NCI-H2196 treated with DMSO at 0.1 percent for 48 hours (cell line): ENCODE measurements around the gene CLTRN.
A peak's percentile ranks its signal among the peaks of the same experiment; 100 is the strongest.
"Not testable (repeated sequence)": the region's sequence is repeated elsewhere in the genome, so short reads cannot be mapped to it uniquely, and the experiment has no call there.

Experiments used
- DNase-seq: peaks from one replicate; lab custom pipeline; 2025; ENCODE audit not compliant: unreplicated experiment; lab: John Stamatoyannopoulos, UW

CLTRN gene, protein sequence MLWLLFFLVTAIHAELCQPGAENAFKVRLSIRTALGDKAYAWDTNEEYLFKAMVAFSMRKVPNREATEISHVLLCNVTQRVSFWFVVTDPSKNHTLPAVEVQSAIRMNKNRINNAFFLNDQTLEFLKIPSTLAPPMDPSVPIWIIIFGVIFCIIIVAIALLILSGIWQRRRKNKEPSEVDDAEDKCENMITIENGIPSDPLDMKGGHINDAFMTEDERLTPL

DNA sequence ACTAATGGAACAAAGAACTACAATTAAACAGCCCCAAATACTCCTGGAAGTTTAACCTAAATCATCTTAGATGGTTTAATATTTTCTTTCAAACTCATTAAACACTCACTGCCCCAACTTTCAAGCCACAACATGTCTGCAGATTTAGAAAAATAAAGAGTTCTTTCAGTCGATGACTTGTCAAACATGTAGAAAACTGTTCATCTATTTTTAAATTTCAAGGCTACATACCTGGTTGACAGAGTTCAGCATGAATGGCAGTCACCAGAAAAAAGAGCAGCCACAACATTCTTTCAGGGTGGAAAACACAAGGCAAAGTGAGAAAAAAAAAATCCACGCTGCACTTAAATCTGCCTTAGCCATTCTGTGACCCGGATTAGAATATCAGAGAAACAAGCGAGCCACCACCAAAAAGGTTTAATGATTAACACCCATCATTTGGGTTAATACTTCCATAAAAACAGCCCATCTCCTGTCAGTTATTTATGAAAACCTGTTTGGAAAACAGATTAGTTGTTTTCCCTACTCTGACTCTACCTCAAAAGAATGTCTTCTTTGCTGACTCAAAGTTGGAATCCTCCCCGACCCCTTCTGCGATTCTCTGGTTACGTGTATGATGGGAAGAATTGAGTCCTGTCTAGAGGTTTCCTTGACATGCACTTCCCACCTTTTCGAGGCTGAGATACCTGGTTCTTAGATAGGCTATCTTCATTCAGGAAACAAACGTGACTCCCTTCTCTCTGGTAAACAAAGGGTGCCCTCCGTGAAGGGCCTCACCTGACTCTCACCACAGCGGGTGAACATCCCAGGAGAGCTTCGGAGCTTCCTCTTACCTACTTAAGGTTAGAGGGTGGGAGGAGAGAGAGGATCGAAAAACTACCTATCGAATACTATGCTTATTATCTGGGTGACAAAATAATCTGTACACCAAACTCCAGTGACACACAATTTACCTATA, at the start of gene CLTRN:
CLTRN (minus strand) TSS at position 319 of the 958 bp plus-strand sequence; CDS start at position 289, 30 bp downstream.
- no peak for DNase-seq

DNA sequence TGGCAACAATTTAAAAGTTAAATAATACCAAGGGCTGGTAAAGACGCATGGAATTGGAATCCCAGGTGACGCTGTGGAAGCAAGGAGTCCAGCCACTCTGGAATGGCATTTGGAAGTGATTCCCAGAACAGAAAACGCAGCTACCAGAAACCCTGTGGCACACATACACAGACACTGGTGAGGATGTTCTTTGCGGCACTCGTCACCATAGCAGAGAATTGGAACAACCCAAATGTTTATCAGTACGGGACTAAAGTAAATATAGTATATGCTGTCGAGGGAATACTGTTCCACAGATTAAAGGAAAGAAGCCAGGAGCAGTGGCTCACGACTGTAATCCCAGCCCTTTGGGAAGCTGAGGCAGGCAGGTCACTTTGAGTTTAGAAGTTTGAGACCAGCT, 39.7 kb upstream of the CLTRN start:
- not testable (repeated sequence) for DNase-seq

DNA sequence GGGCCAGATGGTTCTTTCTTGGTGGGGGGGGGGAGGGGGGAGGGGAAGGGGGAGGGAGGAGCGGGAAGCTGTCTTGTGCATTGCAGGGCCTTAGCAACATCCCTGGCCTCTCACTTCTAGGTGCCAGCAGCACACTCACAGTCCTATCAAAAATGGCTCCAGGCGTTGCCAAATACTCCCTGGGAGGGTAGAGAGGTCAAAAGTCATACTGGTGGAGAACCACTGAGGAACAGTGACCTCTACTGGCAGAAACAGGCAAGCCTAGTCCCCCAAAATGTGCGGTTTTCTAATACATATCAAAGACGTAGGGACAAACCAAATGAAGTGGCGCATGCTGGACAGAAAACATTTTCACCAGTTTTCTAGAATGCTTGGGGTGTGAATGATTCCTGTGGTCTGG, 39.2 kb upstream of the CLTRN start:
- not testable (repeated sequence) for DNase-seq

DNA sequence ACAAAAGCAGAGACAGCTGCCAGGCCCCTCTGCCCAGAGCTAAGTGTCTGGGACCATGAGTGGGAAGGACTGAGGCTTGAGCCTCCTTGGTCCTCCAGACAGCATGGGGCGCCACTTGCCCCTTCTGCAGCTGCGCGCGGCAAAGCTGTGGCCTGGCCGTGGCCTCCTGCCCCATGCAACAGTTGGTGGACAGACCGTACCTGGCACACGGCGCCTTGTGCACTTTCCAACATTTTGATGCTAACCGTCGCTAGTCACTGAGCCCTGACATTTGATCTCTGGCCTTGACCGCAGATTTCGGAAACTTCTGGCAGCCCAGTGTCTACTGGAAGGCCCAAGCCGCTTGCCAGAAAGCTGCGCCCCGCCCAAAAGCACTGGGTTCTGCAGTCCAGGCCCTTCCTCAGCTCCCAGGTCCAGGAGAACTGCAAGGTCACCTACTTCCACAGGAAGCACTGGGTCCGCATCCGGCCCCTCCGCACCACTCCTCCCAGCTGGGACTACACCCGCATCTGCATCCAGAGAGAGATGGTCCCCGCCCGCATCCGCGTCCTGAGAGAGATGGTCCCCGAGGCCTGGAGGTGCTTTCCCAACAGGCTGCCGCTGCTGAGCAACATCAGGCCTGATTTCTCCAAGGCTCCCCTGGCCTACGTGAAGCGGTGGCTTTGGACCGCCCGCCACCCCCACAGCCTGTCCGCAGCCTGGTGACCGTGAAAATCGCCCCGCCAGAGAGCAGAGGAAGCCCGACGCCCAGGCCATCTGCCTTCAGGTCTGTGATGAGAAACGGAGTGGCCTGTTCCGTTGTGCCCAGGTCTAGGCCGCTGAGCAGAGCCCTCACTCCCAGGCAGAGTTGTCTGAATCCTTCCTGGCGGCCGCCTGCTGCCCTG, 38.1 kb upstream of the CLTRN start:
- no peak for DNase-seq

DNA sequence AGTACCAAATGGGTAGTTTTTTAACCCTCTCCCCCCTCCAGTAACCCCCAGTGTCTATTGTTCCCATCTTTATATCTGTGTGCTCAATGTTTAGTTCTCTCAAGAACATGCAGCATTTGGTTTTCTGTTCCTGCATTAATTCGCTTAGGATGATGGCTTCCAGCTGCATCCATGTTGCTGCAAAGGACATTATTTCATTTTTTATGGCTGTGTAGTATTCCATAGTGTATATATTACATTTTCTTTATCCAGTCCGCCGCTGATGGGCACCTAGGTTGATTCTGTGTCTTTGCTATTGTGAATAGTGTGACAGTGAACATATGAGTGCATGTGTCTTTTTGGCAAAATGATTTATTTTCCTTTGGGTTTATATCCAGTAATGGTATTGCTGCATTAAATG, 31.9 kb upstream of the CLTRN start:
- DNase-seq = no peak

DNA sequence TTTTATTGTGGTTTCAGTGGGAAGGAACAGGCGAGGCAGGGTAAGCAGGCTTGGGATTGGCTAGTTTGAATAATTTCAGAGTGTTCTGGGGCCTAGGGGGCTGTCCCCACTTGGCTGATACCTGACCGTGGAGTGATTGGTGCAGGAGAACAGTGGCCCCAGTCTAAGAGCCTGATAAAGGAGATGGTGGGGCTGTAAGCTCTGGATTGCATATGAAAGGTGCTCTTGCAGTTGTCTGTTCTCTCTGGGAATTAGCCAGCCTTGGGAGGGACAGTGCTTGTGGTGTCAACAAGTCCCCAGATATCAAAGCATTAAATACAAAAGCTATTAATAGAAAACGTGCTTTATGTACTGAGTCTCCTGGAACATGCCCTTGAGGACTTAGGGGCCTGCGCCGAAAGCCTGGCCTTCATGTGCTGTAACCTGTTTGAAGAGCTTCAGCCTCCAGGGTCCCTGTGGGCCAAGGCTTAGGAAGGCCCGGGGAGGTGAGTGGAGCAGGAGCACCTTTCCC, 30.4 kb upstream of the CLTRN start:
- no peak for DNase-seq

DNA sequence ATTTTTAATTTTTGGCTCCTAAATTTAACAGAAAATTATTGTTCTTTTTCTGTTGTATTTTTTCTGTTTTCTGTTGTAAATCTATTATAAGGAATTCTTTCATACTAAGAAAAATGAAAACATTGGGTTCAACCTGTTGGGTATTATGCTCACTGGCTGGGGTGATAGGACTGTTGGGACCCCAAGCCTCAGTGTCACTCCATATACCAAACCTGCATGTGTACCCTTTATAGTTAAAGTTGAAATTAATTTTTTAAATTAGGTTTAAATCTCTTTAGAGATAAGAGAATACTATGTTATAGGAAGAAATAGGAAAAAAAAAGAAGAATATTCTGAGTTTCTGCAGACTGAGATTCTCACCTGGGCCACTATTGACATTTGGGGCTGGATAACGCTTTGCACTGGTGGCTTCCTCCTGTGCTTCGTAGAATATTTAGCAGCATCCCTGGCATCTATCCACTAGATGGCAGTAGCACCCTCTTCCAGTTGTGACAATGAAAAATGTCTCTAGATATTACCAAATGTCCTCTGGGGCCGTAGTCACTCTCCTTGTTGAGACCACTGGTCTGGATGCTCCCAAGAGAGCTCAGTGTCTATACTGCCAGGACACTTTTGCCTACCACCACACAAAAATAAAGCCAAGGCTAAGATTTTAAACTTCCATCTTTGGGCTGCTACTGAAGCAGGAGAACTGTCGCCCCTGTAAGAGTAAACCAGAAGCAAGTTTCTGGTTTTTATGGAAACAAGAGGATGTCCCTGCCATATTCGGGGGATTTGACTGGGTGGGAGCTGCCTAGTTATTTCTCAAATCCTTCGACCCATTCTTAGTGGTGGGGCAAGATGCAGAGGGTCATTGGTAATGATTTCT, 22.4 kb upstream of the CLTRN start:
- DNase-seq = no peak

DNA sequence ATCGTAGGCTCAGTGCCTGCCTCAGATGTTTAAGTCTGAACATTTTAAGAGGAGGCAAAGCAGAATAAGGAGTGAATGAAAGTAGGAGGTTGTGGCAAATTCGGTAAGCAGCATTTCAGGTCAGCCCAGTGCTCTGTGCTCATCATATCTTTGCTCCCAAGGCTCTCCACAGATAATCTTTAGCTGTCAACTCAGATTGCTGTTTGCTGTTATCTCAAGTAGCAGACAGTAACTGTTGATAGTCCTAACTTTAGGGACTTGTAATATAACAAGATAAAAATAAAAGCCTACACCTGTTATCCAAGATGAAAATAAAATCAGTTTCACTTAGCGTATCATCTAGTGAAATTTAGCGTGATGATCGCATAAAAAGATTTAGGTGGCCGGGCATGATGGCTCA, 18.6 kb upstream of the CLTRN start:
- no peak for DNase-seq

DNA sequence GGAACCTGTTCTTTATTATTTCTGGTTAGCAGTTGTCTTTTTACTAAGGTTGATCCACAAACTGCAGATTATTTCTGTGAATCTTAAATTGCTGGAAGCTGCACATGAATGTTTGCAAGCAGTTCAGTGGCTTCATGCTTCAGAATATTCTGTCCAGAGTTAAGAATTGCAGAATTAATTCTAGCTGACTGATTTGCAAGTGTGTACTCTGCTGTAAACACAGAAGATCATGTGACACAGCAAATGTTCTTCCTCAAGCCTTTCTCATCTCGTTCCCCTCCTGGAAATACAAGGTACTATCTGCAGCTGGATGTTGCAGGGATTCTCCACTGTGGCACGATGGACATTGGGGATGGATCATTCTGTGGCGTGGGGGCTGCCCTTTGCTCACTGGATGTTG, 16.8 kb upstream of the CLTRN start:
- no peak for DNase-seq

DNA sequence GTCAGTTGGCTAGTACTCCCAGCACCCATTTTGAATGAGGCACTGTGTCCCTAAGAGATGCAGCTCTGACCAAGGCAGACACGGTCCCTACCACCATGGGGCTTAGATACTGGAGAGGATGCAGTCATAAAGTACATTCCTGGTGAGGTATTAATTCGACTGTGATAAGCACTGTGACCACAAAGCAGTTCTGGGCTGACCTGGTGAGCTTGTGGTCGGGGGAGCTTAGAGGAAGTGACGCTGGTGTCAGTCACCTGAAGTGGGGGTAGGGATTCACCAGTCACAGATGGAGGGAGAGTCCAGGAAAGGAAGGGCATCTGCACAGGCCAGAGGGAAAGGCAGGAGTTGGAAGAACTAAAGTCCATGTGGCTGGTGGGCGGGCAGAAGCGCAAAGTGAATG, 15.8 kb upstream of the CLTRN start:
- DNase-seq = no peak

DNA sequence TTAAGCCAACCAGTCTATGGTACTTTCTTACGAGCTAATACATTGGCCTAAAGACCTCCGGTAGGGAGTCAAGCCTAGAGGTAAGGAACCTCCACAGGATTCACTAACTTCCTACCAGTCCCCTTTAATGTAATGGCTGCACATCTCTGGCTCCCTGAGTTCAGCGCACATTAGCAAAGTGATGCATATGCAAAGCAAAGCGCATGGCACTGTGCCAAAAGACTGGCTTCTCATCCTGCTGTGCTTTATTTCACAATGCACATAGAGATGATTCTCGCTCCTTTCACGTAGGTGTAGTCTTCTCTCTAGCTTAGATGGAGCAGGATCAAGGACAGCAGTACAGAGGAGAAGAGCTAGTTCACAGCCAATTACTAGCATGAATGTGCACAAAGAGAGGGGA, 14.6 kb upstream of the CLTRN start:
- no peak for DNase-seq

DNA sequence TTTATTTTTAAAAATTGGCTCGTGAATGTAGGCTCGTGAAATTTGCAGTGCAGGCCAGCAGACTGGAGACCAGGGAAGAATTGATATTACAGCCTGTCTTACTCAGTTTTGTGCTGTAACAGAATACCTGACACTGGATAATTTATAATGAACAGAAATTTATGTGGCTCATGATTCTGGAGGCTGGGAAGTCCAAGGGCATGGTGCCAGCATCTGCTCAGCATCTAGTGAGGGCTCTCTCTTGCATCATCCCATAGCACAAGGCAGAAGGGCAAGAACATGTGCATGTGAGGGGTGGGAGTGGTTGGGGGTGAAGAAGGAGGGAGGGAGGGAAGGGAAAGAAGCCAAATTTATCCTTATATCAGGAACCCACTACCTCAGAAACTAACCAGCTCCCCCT, 13.7 kb upstream of the CLTRN start:
- no peak for DNase-seq

DNA sequence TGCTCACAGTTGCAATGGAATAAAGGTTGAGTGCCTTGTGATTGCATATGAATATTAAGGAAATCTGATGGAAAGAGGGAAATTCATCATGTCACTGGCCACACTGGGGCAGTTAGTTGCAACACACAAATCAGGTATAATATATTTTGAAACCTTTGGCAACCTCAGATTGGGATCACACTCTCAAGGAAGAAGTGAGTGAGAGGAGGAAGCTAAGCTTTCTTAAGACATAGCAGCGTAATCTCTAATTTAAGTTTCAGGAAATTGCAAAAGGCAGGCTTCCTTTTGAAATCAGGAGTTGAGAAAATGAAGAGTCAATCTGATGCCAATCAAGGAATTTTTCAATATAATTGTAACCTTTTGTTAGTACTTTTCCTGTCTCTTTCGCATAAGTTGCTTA, 12.3 kb upstream of the CLTRN start:
- no peak for DNase-seq

DNA sequence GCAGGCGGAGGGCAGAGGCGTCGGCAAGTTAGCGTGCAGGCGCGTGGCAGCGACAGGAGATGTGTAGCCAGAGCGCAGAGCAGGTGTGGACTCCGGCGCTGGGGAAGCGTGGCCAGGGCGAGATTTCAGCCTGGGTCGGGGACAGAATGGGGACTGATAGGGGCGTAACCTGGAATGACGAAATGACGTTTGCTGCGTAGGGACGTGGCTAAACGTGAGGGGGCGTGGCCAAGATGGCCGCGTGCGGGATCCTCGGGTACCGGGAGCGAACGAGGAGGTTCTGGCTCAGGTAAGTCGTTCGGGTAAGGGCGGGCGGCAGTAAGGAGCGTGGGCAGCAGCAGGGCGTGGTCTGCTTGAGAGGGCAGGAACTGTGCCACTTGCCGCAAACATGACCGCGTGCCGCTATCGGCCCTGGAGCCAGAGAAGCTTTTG, 10.9 kb upstream of the CLTRN start:
- peak; percentile 34 for DNase-seq

DNA sequence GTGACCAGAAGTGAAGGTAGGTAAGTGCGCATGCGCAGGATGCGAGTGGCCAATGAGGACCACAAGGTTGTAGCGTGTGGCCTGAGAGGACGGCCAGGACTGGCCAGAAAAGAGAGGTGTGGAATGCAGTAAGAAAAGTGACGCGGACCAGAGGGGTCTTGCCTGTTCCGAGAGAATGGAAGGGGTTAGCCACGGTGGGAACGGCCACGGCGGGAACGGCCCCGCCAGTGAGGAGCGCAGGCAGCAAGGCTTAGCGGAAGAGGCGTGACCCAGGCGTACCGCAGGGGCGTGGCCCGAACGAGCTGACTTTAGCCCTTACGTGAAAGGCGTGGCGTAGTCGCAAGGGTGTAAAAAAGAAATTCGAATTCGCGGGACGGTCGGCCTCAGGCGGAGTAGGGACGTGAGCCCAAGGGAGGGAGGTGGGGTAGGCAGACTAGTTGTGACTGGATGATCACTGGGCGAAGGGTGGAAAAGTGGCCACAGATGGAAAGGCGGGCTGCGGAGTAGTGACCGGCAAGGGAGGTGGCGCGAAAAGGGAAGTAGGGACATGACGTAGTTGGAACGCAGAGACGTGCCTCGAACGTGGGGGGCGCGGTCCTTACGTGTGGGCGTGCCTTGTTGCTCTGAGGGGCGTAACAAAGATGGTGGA, 10.4 kb upstream of the CLTRN start:
- DNase-seq = peak; percentile 85

DNA sequence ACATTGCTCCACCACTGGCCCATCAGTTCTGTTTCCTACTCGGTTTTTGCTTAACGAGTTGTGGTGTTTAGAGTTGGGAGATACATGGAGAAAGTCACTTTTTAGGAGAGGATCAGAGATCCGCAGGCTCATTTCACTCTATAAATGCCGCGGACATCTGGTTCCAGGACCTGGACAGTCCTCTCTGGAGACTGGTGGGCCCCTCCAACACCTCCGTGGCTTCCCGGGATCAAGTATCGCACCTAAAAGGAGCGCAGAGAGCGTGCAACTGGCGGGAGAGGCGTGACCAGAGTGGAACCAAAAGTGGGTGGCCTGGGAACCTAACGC, 9.9 kb upstream of the CLTRN start:
- DNase-seq = no peak

DNA sequence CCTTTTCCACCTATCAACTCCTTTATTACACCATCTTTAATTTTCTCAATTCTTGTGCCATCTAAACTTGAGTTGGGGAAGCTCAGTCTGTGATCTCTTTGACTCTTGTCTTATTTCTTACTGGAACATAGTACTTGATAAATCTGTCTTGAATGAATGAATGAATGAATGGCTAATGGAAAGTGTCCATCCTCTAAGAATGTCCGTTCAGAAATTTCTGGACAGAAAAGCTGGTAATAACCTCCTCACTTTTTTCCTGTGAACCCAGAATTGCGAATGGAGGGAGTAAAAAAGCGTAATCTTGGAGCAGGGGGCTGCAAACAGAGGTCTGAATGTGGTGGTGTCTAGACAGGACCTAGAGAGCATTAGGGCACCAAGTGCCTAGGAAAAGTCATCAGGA, 9.4 kb upstream of the CLTRN start:
- DNase-seq = no peak

DNA sequence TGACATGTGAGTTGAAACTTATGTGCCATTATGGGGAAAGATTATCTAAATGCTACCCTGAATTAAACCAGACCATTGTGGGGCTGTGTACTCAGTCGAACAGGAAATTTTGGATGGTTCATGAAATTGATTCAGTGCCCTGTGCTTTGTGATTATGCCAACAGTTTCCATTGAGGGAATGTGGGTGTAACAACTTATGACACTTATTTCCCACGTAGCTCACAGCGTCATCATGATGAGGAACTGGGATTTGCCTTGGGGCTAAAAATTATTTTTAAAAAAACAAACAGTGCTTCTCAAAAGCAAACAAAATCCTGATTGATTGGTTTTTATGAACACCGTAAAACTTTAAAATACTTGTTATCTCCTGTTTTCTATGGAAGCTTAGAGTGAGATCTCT, 8.3 kb upstream of the CLTRN start:
- no peak for DNase-seq

DNA sequence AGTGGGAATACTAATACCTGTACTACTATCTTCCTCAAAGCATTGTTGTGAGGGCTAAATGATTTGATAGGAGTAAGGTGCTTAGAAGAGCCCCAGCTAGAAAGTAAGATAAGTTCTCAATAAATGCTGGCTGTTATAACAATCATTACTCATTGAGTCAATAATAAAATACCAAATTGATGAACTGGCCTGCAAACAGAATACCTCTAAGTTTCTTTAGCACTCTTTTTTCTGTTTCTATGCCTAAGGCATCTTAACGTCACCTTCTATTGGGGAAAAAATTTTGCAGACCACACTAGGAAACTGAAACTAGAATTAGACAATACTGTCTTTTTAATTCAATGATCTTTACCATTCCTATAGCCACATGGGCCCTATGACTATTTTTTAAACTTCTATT, 1.2 kb downstream of the CLTRN start:
- no peak for DNase-seq

DNA sequence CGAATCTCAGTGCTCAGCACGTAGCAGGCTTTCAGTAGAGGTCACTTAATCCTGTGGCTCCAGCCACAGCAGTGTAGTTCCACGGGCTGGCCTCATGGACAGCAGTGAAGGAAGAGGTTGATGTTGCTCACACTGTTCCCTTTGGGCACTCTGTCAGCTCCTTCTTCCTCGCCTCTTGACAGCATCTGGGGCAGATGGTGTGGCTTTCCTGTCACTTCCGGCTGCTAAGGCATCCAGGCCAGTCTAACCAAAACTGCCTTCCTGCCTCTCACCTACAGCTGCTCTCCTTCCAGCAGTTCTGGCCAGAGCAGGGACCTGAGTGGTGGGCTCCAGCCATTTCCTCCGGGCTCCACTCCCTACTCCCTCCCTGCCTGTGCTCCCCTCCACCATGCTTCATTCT, 9.8 kb downstream of the CLTRN start:
- DNase-seq = not testable (repeated sequence)
